Measurements from ENCODE around the gene CNN2. TPM values are rescaled to one million over a fixed set of nuclear protein-coding genes. Genes with fewer than 3 reads are reported as not detected.

The CNN2 gene
- total RNA-seq, 4 donors from 2014 or later: 60.7 to 88.2 (median 82.2) TPM

DNA sequence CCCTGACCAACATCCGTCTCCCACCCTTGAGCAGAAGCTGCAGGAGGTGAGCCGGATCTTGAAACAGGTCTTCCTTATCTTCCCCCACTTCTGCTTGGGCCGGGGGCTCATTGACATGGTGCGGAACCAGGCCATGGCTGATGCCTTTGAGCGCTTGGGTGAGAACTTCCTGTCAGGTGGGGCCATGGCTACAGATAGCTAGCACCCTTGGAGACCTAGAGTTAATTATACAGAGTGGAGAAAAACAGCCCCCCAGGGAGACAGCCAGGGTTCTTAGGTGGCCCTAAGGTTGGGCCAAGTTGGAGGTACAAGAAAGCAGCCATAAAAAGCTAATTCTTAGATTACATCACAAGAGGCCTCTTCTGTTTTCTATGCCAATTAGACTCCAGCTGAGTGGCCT is 31.7 kb downstream of the CNN2 start:
- no peak for DNase-seq
- H3K27me3 ChIP-seq: no peaks in the 10 kb centered on the region
- intact Hi-C loops (cut with DNase I): no loop called here
- no peak overlapping the region for H3K27ac ChIP-seq
- H3K4me3 ChIP-seq (replicated peaks in 1 of 3): no peak overlapping the region
- WGBS, 2 donors: 97 to 98% methylated on average over 5 of the region's 5 CpGs
- TF ChIP-seq POLR2A (IDR thresholded peaks at IDR 0.05): no peak
- TF ChIP-seq, protein P1, sequence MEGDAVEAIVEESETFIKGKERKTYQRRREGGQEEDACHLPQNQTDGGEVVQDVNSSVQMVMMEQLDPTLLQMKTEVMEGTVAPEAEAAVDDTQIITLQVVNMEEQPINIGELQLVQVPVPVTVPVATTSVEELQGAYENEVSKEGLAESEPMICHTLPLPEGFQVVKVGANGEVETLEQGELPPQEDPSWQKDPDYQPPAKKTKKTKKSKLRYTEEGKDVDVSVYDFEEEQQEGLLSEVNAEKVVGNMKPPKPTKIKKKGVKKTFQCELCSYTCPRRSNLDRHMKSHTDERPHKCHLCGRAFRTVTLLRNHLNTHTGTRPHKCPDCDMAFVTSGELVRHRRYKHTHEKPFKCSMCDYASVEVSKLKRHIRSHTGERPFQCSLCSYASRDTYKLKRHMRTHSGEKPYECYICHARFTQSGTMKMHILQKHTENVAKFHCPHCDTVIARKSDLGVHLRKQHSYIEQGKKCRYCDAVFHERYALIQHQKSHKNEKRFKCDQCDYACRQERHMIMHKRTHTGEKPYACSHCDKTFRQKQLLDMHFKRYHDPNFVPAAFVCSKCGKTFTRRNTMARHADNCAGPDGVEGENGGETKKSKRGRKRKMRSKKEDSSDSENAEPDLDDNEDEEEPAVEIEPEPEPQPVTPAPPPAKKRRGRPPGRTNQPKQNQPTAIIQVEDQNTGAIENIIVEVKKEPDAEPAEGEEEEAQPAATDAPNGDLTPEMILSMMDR (IDR thresholded peaks at IDR 0.05): no peak
- no peaks in the 10 kb centered on the region for H3K9me3 ChIP-seq
- no peaks in the 10 kb centered on the region for H3K36me3 ChIP-seq
- H3K4me1 ChIP-seq: no peaks in the 10 kb centered on the region

DNA sequence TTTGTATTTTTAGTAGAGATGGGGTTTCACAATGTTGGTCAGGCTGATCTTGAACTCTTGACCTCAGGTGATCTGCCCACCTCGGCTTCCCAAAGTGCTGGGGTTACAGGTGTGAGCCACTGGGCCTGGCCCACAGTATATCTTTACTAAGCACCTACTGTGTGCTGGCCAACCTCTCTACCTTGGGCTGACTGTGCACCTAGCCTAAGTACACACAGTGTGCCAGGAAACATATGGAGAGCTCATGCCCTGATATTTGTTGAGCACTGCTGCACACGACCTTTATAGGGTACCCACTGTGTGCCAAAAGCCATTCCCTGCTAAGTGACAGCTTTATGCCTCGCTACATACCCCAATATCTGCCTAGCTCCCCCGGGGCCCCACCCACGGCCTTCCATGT is 34.3 kb downstream of the CNN2 start:
- H3K9me3 ChIP-seq: no peaks in the 10 kb centered on the region
- H3K36me3 ChIP-seq: no peaks in the 10 kb centered on the region
- WGBS, 2 donors: 84 to 92% methylated on average over 5 of the region's 5 CpGs
- intact Hi-C loops (cut with DNase I): no loop called here
- TF ChIP-seq, protein P1 (IDR thresholded peaks at IDR 0.05): no peak
- no peak for TF ChIP-seq POLR2A (IDR thresholded peaks at IDR 0.05)
- no peak overlapping the region for H3K4me3 ChIP-seq (replicated peaks in 1 of 3)
- no peaks in the 10 kb centered on the region for H3K27me3 ChIP-seq
- H3K4me1 ChIP-seq: peaks cover 3 to 14% of the 10 kb centered on the region in 2 donors
- H3K27ac ChIP-seq: no peak overlapping the region
- no peak for DNase-seq

DNA sequence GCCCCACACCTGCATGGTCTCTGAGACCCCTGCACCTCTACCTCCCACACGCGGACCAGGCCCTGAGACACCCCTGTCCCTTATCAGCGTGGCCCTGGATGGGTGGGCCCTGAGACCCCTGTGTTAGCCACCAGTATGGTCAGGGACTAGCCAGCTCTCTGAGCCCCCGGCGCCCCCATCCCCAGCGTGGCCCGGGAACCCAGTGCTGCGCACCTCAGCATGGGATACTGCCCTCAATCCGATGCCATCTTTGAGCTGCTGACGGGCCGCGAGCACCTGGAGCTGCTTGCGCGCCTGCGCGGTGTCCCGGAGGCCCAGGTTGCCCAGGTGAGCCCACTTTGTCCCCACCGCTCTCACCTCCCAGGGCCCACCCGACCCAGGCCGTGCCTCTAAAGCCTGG is 35.6 kb downstream of the CNN2 start:
- no peak overlapping the region for H3K4me3 ChIP-seq (replicated peaks in 1 of 3)
- no peak overlapping the region for H3K27ac ChIP-seq
- no peaks in the 10 kb centered on the region for H3K36me3 ChIP-seq
- intact Hi-C loops (cut with DNase I): no loop called here
- H3K9me3 ChIP-seq: no peaks in the 10 kb centered on the region
- DNase-seq: no peak
- H3K27me3 ChIP-seq: peaks cover 1% of the 10 kb centered on the region
- no peak for TF ChIP-seq POLR2A (IDR thresholded peaks at IDR 0.05)
- TF ChIP-seq, protein P1 (IDR thresholded peaks at IDR 0.05): no peak
- 89 to 97% methylated on average over 11 to 12 of the region's 20 CpGs for WGBS, 2 donors
- peaks cover 3 to 27% of the 10 kb centered on the region in 2 donors for H3K4me1 ChIP-seq

DNA sequence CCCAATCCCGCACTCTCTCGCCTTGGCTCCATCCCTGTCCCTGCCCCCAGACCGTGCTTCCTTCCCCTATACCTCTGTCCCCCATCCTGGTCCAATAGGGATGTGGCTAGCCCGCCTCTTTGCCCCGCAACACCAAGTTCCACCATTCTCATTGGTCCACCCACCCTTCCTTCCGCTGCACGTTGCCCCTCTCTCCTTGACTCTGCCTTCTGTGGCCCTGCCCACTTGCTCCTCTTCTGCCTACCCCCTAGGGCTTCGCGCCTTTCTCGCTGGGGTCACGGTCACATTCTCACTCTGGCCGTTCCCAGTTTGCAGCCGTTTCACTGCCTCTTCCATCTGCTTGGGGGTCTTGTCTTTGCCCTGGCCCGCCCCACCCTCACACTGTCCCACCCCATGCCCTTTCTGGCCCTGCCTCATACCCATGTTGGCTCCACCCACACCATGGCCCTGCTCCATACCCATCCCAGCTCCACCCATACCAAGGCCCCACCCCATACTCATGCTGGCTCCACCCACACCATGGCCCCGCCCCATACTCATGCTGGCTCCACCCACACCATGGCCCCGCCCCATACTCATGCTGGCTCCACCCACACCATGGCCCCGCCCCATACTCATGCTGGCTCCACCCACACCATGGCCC is 36.1 kb downstream of the CNN2 start:
- no peak for TF ChIP-seq POLR2A (IDR thresholded peaks at IDR 0.05)
- TF ChIP-seq, protein P1 (IDR thresholded peaks at IDR 0.05): no peak
- H3K27ac ChIP-seq: no peak overlapping the region
- H3K4me3 ChIP-seq (replicated peaks in 1 of 3): no peak overlapping the region
- intact Hi-C loops (cut with DNase I): no loop called here
- no peaks in the 10 kb centered on the region for H3K9me3 ChIP-seq
- H3K27me3 ChIP-seq: peaks cover 5% of the 10 kb centered on the region
- no peaks in the 10 kb centered on the region for H3K36me3 ChIP-seq
- DNase-seq: no peak
- 87 to 91% methylated on average over 17 of the region's 17 CpGs for WGBS, 2 donors
- peaks cover 3 to 32% of the 10 kb centered on the region in 2 donors for H3K4me1 ChIP-seq

DNA sequence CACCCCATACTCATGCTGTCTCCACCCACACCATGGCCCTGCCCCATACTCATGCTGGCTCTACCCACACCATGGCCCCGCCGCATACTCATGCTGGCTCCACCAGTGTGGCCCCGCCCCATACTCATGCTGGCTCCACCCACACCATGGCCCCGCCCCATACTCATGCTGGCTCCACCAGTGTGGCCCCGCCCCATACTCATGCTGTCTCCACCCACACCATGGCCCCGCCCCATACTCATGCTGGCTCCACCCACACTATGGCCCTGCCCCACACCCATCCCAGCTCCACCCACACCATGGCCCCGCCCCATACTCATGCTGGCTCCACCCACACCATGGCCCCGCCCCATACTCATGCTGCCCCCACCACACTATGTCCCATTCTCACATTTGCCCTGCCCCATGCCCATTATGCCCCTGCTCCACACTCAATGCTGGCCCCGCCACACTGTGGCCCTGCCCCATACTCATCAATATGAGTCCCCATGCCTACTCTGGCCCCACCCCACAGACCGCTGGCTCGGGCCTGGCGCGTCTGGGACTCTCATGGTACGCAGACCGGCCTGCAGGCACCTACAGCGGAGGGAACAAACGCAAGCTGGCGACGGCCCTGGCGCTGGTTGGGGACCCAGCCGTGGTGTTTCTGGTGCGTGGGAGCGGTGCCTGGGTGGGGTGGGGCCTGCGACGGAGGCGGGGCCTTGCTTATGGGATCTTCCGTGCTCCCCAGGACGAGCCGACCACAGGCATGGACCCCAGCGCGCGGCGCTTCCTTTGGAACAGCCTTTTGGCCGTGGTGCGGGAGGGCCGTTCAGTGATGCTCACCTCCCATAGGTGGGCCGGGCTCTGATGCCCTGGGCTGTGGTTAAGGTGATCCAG is 36.9 kb downstream of the CNN2 start:
- Histone ChIP-seq H3K27me3 (peaks cover 5% of the 10 kb centered on the region), H3K9me3 (no peaks in the 10 kb centered on the region), H3K4me1 (peaks cover 3 to 34% of the 10 kb centered on the region in 2 donors), H3K36me3 (no peaks in the 10 kb centered on the region), H3K4me3 (replicated peaks in 1 of 3) (no peak overlapping the region), H3K27ac (no peak overlapping the region)
- TF ChIP-seq, protein P1 (IDR thresholded peaks at IDR 0.05): no peak
- TF ChIP-seq POLR2A (IDR thresholded peaks at IDR 0.05): no peak
- no peak for DNase-seq
- whole genome bisulfite sequencing, 2 donors: 64 to 99% methylated on average over 22 to 26 of the region's 37 CpGs
- intact Hi-C loops (cut with DNase I): no loop called here

Data from thyroid gland (tissue), 4 donors.